Daoy (cell line): ENCODE measurements around the gene RAP1GAP. TPM values are rescaled to one million over a fixed set of nuclear protein-coding genes. Genes with fewer than 3 reads are reported as not detected.
A peak's percentile ranks its signal among the peaks of the same experiment; 100 is the strongest.
"Not testable (repeated sequence)": the region's sequence is repeated elsewhere in the genome, so short reads cannot be mapped to it uniquely, and the experiment has no call there.

Experiments
- DNase-seq: peaks from one replicate; pipeline ENCODE4 v3.0.0-alpha.2; 2015; ENCODE audit warnings: low read depth
- total RNA-seq: library from RNA; depleted of rRNA; stranded (reverse); fragments of >200 nt; shearing (Covaris generic); gene quantifications from 2 replicates; pipeline ENCODE4 v1.2.3, GENCODE V29; 2014

The RAP1GAP gene
- total RNA-seq, 1 experiment from 2014 or later: 0.80 TPM

GRCh38 chr1:21644348-21644747 is 24.8 kb downstream of the RAP1GAP start:
- DNase-seq: no peak

GRCh38 chr1:21643624-21644023 is 25.5 kb downstream of the RAP1GAP start:
- DNase-seq: no peak

GRCh38 chr1:21641967-21642739 is 27.0 kb downstream of the RAP1GAP start:
- no peak for DNase-seq

GRCh38 chr1:21641537-21641936 is 27.6 kb downstream of the RAP1GAP start:
- DNase-seq: no peak

GRCh38 chr1:21641076-21641475 is 28.1 kb downstream of the RAP1GAP start:
- DNase-seq: no peak

- DNase-seq: no peak
These were observed 28.5 kb downstream of the RAP1GAP start for GRCh38 chr1:21640653-21641052.

GRCh38 chr1:21639594-21640041 is 29.5 kb downstream of the RAP1GAP start:
- DNase-seq: peak; percentile 71

GRCh38 chr1:21638531-21639341 is 30.4 kb downstream of the RAP1GAP start:
- DNase-seq: peak; percentile 89

- no peak for DNase-seq
These were observed 31.6 kb downstream of the RAP1GAP start for GRCh38 chr1:21637514-21637913.

- DNase-seq: no peak
These were observed 33.1 kb downstream of the RAP1GAP start for GRCh38 chr1:21636029-21636428.

- no peak for DNase-seq
These were observed 34.2 kb downstream of the RAP1GAP start for GRCh38 chr1:21634806-21635535.

GRCh38 chr1:21633992-21634805 is 35.0 kb downstream of the RAP1GAP start:
- no peak for DNase-seq

GRCh38 chr1:21633141-21633755 is 35.9 kb downstream of the RAP1GAP start:
- DNase-seq: no peak

- peak; percentile 51 for DNase-seq
These were observed 36.9 kb downstream of the RAP1GAP start for GRCh38 chr1:21631944-21632887.

- not testable (repeated sequence) for DNase-seq
These were observed 37.6 kb downstream of the RAP1GAP start for GRCh38 chr1:21631590-21631943.

- DNase-seq: no peak
These were observed 38.4 kb downstream of the RAP1GAP start for GRCh38 chr1:21630571-21631343.

- no peak for DNase-seq
These were observed 39.2 kb downstream of the RAP1GAP start for GRCh38 chr1:21629971-21630370.

- DNase-seq: no peak
These were observed 40.3 kb downstream of the RAP1GAP start for GRCh38 chr1:21628798-21629393.

GRCh38 chr1:21626921-21627339 is 42.2 kb downstream of the RAP1GAP start:
- DNase-seq: peak; percentile 78
